GM12873 (cell line): ENCODE measurements around the gene NFAM1.

ENCODE experiments used
- CTCF ChIP-seq: IDR thresholded peaks from 2 replicates; pipeline ENCODE4 v1.5.1; 2012; ENCODE audit warnings: low read depth, mild to moderate bottlenecking, moderate library complexity, low read length, control low read depth; ENCODE audit not compliant: insufficient read depth; ENCODE audit errors: missing control alignments

Gene NFAM1

GRCh38 chr22:42414021-42414420 lies 18.2 kb downstream of the NFAM1 start:
- TF ChIP-seq CTCF: no peak

GRCh38 chr22:42412744-42413333 lies 19.4 kb downstream of the NFAM1 start:
- no peak for TF ChIP-seq CTCF

- TF ChIP-seq CTCF: no peak
Measured at GRCh38 chr22:42410708-42411107, 21.5 kb downstream of the NFAM1 start.

- TF ChIP-seq CTCF: no peak
Measured at GRCh38 chr22:42408810-42409529, 23.2 kb downstream of the NFAM1 start.

GRCh38 chr22:42408276-42408675 lies 23.9 kb downstream of the NFAM1 start:
- no peak for TF ChIP-seq CTCF

- TF ChIP-seq CTCF: no peak
Measured at GRCh38 chr22:42404266-42404665, 27.9 kb downstream of the NFAM1 start.

- TF ChIP-seq CTCF: no peak
Measured at GRCh38 chr22:42401535-42402334, 30.5 kb downstream of the NFAM1 start.
